Activated CD4-positive, alpha-beta T cell treated with anti-CD3 and anti-CD28 coated beads for 4 hours (primary cell): Measurements from ENCODE around the gene GOLGA2.

Experiments
- DNase-seq, 2 donors: peaks; one replicate each; pipeline ENCODE4 v3.0.0-alpha.2; 2020

The GOLGA2 gene

GRCh38 chr9:128275198-128276007 lies at the start of gene GOLGA2:
Gene GOLGA2, minus strand, starts transcription at chr9:128276007. Its CDS starts 31 bp downstream, at chr9:128275976.
- DNase-seq = no peak

GRCh38 chr9:128324401-128324800 lies 48.6 kb upstream of the GOLGA2 start:
- DNase-seq = no peak

GRCh38 chr9:128323791-128324190 lies 48.0 kb upstream of the GOLGA2 start:
- DNase-seq = no peak

- no peak for DNase-seq
These were observed 47.5 kb upstream of the GOLGA2 start for GRCh38 chr9:128323212-128323730.

- peak; percentile 92 to 94 for DNase-seq
These were observed 46.8 kb upstream of the GOLGA2 start, which contains the start of the genes COQ4 and TRUB2 for GRCh38 chr9:128322404-128323211. Gene COQ4, plus strand, starts transcription at chr9:128322839. Its CDS starts 20 bp downstream, at chr9:128322859. Gene TRUB2, minus strand, starts transcription at chr9:128322447. Its CDS starts 39 bp downstream, at chr9:128322408.

GRCh38 chr9:128321879-128322403 lies 46.1 kb upstream of the GOLGA2 start:
- DNase-seq = no peak

GRCh38 chr9:128321343-128321742 lies 45.5 kb upstream of the GOLGA2 start:
- no peak for DNase-seq

- no peak for DNase-seq
These were observed 41.8 kb upstream of the GOLGA2 start for GRCh38 chr9:128317629-128318028.

- no peak for DNase-seq
These were observed 40.6 kb upstream of the GOLGA2 start for GRCh38 chr9:128316421-128316820.

GRCh38 chr9:128314697-128315096 lies 38.9 kb upstream of the GOLGA2 start:
- no peak for DNase-seq

- DNase-seq = no peak
These were observed 34.7 kb upstream of the GOLGA2 start for GRCh38 chr9:128310461-128310860.

- no peak for DNase-seq
These were observed 33.7 kb upstream of the GOLGA2 start for GRCh38 chr9:128309551-128309950.

GRCh38 chr9:128304971-128305288 lies 29.1 kb upstream of the GOLGA2 start:
- no peak for DNase-seq

- no peak for DNase-seq
These were observed 28.5 kb upstream of the GOLGA2 start for GRCh38 chr9:128304136-128304970.

GRCh38 chr9:128298535-128299482 lies 23.0 kb upstream of the GOLGA2 start:
- no peak for DNase-seq

GRCh38 chr9:128297221-128297773 lies 21.5 kb upstream of the GOLGA2 start:
- DNase-seq = no peak

- no peak for DNase-seq
These were observed 20.8 kb upstream of the GOLGA2 start for GRCh38 chr9:128296340-128297220.

- no peak for DNase-seq
These were observed 18.3 kb upstream of the GOLGA2 start for GRCh38 chr9:128294142-128294541.

GRCh38 chr9:128293091-128293490 lies 17.3 kb upstream of the GOLGA2 start:
- no peak for DNase-seq

GRCh38 chr9:128292009-128292408 lies 16.2 kb upstream of the GOLGA2 start:
- DNase-seq = no peak
